ENCODE results near the gene RIT2. TPM values are rescaled to one million over a fixed set of nuclear protein-coding genes. Genes with fewer than 3 reads are reported as not detected.

The RIT2 gene
- total RNA-seq, 4 donors from 2014 or later: not detected

DNA sequence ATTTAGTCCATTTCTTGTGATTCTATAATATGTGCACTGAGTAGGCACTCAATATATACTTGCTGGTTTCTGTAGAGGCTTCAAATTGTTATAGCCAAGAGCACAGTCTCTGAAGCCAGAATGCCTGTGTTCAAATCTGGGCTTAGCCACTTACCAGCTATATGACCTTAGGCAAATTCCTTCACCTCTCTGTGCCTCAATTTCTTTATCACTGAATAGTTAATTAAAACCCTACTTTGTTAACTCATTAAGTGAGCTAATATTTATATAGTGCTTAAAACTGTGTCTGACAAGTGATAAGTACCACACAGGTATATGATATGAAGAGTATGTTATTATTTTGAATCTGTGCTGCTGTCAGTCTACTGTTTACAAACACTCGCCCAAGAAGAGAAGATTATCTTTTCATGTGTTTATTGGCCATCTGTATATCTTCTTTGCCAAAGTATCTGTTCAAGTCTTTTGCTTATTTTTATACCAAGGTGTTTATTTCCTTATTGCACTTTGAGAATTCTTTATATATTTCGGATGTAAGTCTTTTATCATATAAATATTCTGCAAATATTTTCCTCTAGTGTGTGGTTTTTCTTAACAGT lies 1.3 kb upstream of the RIT2 start:
- WGBS, 2 donors: 64 to 74% methylated on average over 2 of the region's 2 CpGs
- Histone ChIP-seq H3K4me3 (no peak overlapping the region), H3K27ac (no peak overlapping the region), H3K4me1 (no peaks in the 10 kb centered on the region), H3K36me3 (no peaks in the 10 kb centered on the region), H3K9me3 (no peaks in the 10 kb centered on the region), H3K27me3 (no peaks in the 10 kb centered on the region)
- TF ChIP-seq POLR2A (IDR thresholded peaks at IDR 0.05) (no peak), EP300 (IDR thresholded peaks at IDR 0.05) (no peak)
- TF ChIP-seq, protein P1, sequence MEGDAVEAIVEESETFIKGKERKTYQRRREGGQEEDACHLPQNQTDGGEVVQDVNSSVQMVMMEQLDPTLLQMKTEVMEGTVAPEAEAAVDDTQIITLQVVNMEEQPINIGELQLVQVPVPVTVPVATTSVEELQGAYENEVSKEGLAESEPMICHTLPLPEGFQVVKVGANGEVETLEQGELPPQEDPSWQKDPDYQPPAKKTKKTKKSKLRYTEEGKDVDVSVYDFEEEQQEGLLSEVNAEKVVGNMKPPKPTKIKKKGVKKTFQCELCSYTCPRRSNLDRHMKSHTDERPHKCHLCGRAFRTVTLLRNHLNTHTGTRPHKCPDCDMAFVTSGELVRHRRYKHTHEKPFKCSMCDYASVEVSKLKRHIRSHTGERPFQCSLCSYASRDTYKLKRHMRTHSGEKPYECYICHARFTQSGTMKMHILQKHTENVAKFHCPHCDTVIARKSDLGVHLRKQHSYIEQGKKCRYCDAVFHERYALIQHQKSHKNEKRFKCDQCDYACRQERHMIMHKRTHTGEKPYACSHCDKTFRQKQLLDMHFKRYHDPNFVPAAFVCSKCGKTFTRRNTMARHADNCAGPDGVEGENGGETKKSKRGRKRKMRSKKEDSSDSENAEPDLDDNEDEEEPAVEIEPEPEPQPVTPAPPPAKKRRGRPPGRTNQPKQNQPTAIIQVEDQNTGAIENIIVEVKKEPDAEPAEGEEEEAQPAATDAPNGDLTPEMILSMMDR (IDR thresholded peaks at IDR 0.05): no peak
- no peak for DNase-seq (ENCODE audit: low spot score in 2 of 2)

DNA sequence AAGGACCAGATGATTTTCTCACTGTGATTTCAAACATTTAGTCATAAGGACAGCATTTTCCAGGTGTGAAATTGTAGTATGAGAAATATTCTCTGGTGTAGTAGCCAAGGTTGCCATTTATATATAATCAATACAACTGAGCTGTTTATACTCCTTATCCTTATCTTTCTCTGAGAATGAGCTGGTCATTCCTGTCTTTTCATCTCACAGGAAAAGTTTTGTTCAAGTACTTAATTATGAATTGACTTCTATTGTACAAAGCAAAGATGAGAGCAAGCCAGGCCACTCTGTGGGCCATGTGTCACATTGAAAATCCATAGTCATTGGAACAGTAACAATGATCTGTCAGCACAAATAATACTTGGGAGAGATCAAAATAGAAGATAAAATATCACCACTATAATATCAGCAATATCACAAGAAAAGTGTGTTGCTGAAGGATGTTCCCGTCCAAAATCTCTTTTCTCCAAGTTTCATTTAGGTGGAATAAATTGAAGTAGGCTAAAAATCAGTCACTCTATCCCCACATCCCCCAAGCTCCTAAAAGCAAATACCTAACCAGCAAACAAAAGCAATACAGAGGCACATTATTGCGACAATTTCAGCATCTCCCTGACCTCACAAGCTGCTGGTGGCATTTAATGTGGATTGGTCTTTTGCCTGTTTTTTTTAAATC lies 2.1 kb downstream of the RIT2 start:
- no peaks in the 10 kb centered on the region for H3K27me3 ChIP-seq
- no peak overlapping the region for H3K27ac ChIP-seq
- no peak for DNase-seq (ENCODE audit: low spot score in 2 of 2)
- no peak overlapping the region for H3K4me3 ChIP-seq
- 73 to 75% methylated on average over 2 of the region's 2 CpGs for WGBS, 2 donors
- H3K4me1 ChIP-seq: no peaks in the 10 kb centered on the region
- H3K9me3 ChIP-seq: no peaks in the 10 kb centered on the region
- H3K36me3 ChIP-seq: no peaks in the 10 kb centered on the region
- TF ChIP-seq EP300 (IDR thresholded peaks at IDR 0.05): no peak
- no peak for TF ChIP-seq POLR2A (IDR thresholded peaks at IDR 0.05)
- TF ChIP-seq, protein P1 (IDR thresholded peaks at IDR 0.05): no peak

DNA sequence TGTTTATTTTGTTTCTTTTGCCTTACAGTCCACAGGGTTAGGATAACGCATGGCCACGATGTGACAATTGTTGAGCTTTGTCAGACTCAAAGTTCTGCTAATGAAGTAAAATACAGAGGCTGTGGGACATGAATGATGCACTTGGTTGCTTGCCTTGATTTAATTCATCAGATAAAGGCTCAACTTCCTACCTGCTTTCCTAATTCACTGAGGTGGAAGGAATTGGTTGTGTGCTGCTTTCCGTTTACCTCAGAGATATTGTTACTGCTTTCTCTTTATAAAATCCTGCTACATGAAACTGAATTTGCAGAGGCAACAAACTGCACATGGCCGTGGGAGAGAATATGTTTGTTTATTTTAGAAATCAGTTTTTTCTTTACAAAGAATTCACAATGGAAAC lies 6.6 kb downstream of the RIT2 start:
- 53% methylated on average over 4 of the region's 4 CpGs for WGBS, 2 donors
- Histone ChIP-seq H3K4me3 (no peak overlapping the region), H3K27ac (no peak overlapping the region), H3K36me3 (no peaks in the 10 kb centered on the region), H3K9me3 (no peaks in the 10 kb centered on the region), H3K4me1 (no peaks in the 10 kb centered on the region), H3K27me3 (no peaks in the 10 kb centered on the region)
- no peak for DNase-seq (ENCODE audit: low spot score in 2 of 2)
- TF ChIP-seq POLR2A (IDR thresholded peaks at IDR 0.05): no peak
- TF ChIP-seq, protein P1 (IDR thresholded peaks at IDR 0.05): no peak
- no peak for TF ChIP-seq EP300 (IDR thresholded peaks at IDR 0.05)

DNA sequence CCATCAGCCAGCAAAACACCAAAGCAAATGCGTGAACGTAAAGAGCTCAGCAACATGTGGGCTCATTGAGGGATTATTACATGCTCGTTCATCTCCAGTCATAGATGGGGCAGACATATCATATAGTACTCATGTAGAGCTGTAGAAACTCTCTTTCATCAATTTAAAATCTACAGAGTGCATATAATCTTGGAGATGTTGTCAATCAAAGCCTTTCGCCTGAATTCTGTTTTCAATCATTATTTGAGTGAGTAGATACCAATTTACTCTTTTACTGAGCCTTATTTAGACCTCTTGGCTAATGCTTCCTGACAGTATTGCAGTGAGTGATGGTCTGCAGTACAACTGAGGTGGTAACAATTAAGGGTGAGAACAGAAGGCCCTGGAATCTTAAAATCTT lies 7.0 kb downstream of the RIT2 start:
- no peak overlapping the region for H3K4me3 ChIP-seq
- 77 to 87% methylated on average over 4 of the region's 4 CpGs for WGBS, 2 donors
- H3K9me3 ChIP-seq: no peaks in the 10 kb centered on the region
- no peak for DNase-seq (ENCODE audit: low spot score in 2 of 2)
- H3K36me3 ChIP-seq: no peaks in the 10 kb centered on the region
- no peak overlapping the region for H3K27ac ChIP-seq
- no peaks in the 10 kb centered on the region for H3K4me1 ChIP-seq
- H3K27me3 ChIP-seq: no peaks in the 10 kb centered on the region
- TF ChIP-seq EP300 (IDR thresholded peaks at IDR 0.05) (no peak), POLR2A (IDR thresholded peaks at IDR 0.05) (no peak)
- TF ChIP-seq, protein P1 (IDR thresholded peaks at IDR 0.05): no peak

DNA sequence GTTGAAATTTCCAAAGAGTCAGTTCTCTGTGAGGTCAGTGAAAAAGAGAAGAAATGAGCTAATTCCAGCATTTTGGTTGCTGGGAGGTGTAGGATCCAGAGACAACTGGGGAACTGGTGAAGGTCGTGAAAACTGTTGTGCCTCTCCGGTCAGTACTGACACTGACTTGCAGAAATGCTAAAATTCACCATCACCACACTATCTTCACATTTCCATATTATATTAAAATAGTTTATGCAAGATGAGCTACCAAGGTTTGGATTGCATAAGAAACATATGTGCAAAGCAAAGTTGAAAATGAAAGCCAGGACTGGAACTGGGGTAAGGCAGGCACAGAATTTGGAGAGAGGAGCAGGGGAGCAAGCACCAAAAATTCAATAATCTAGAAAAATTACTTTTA lies 21.8 kb downstream of the RIT2 start:
- H3K36me3 ChIP-seq: no peaks in the 10 kb centered on the region
- 79 to 91% methylated on average over 2 of the region's 2 CpGs for WGBS, 2 donors
- TF ChIP-seq EP300 (IDR thresholded peaks at IDR 0.05) (no peak), POLR2A (IDR thresholded peaks at IDR 0.05) (no peak)
- TF ChIP-seq, protein P1 (IDR thresholded peaks at IDR 0.05): no peak
- H3K27ac ChIP-seq: no peak overlapping the region
- H3K9me3 ChIP-seq: no peaks in the 10 kb centered on the region
- H3K4me3 ChIP-seq: no peak overlapping the region
- no peaks in the 10 kb centered on the region for H3K27me3 ChIP-seq
- no peaks in the 10 kb centered on the region for H3K4me1 ChIP-seq
- no peak for DNase-seq (ENCODE audit: low spot score in 2 of 2)

Data from tibial nerve (tissue), 4 donors.